Mesendoderm (in vitro differentiated cells): ENCODE results near the gene TEX52.
A peak's percentile ranks its signal among the peaks of the same experiment; 100 is the strongest.

ENCODE experiments used
- DNase-seq: peaks from one replicate; pipeline ENCODE4 v3.0.0; 2013
- H2AK5ac ChIP-seq: 2 replicates; pipeline ENCODE4 v1.6.1; 2013; ENCODE audit warnings: low read length, inconsistent platforms
- H2BK120ac ChIP-seq: 2 replicates; pipeline ENCODE4 v1.6.1; 2013; ENCODE audit warnings: low read depth, mild to moderate bottlenecking, low read length, moderate library complexity, mixed read lengths
- H2BK15ac ChIP-seq: replicated peaks from 2 replicates; pipeline ENCODE4 v1.6.1; 2013; ENCODE audit warnings: low read depth, mild to moderate bottlenecking, moderate library complexity
- H2BK5ac ChIP-seq: 2 replicates; pipeline ENCODE4 v1.6.1; 2013; ENCODE audit warnings: low read length, inconsistent platforms
- H3K18ac ChIP-seq: 2 replicates; pipeline ENCODE4 v1.6.1; 2013; ENCODE audit warnings: mild to moderate bottlenecking, low read length, mixed read lengths
- H3K23ac ChIP-seq: one replicate; pipeline ENCODE4 v1.6.1; 2013; ENCODE audit warnings: low read length
- H3K27ac ChIP-seq: 2 replicates; pipeline ENCODE4 v1.5.1; 2013; ENCODE audit warnings: low read depth, mild to moderate bottlenecking, inconsistent platforms, low read length, moderate library complexity
- H3K27me3 ChIP-seq: 2 replicates; pipeline ENCODE4 v1.6.1; 2013; ENCODE audit warnings: low read length, control low read depth, mild to moderate bottlenecking, inconsistent platforms; ENCODE audit not compliant: insufficient read depth, poor library complexity
- H3K36me3 ChIP-seq: 2 replicates; pipeline ENCODE4 v1.6.1; 2013; ENCODE audit warnings: low read length, inconsistent platforms; ENCODE audit not compliant: control insufficient read depth, insufficient read depth
- H3K4ac ChIP-seq: one replicate; pipeline ENCODE4 v1.6.1; 2013; ENCODE audit warnings: low read depth, mild to moderate bottlenecking, low read length, moderate library complexity
- H3K4me1 ChIP-seq: 2 replicates; pipeline ENCODE4 v1.6.1; 2013; ENCODE audit warnings: low read depth, low read length, inconsistent platforms; ENCODE audit not compliant: control insufficient read depth
- H3K4me2 ChIP-seq: 2 replicates; pipeline ENCODE4 v1.6.1; 2013; ENCODE audit warnings: low read length
- H3K4me3 ChIP-seq: 2 replicates; pipeline ENCODE4 v1.5.1; 2013; ENCODE audit warnings: mild to moderate bottlenecking, low read length
- H3K56ac ChIP-seq: one replicate; pipeline ENCODE4 v1.6.1; 2013; ENCODE audit warnings: low read length
- H3K79me1 ChIP-seq: 2 replicates; pipeline ENCODE4 v1.6.1; 2013; ENCODE audit warnings: low read length, inconsistent platforms
- H3K79me2 ChIP-seq: 2 replicates; pipeline ENCODE4 v1.6.1; 2013; ENCODE audit warnings: mild to moderate bottlenecking, low read length; ENCODE audit not compliant: control insufficient read depth, insufficient read depth
- H3K9ac ChIP-seq: 2 replicates; pipeline ENCODE4 v1.6.1; 2013; ENCODE audit warnings: low read length, inconsistent platforms
- H4K5ac ChIP-seq: one replicate; pipeline ENCODE4 v1.6.1; 2013; ENCODE audit warnings: low read length
- H4K8ac ChIP-seq: one replicate; pipeline ENCODE4 v1.6.1; 2013; ENCODE audit warnings: low read depth, mild to moderate bottlenecking, control low read depth, low read length, moderate library complexity
- WGBS: extraction: QIAGEN DNeasy Blood & Tissue Kit; methylation state at CpG from one replicate; pipeline ENCODE4 v1.1.7; 2013; ENCODE audit warnings: low lambda C conversion rate, missing lambda C conversion rate; ENCODE audit not compliant: insufficient coverage; ENCODE audit errors: extremely low coverage; 5-methylcytosine and 5-hydroxymethylcytosine counted together

The TEX52 gene

GRCh38 chr12:2813214-2814185, 43.3 kb downstream of the TEX52 start:
- Histone ChIP-seq H3K56ac (peak overlapping the region; percentile 83), H3K4me1 (no peaks in the 10 kb centered on the region), H3K36me3 (no peaks in the 10 kb centered on the region), H2BK15ac (no peak overlapping the region), H2AK5ac (no peak overlapping the region), H3K4me2 (peak overlapping the region; percentile 58), H3K4me3 (peak overlapping the region; percentile 20), H3K79me1 (peaks cover 2% of the 10 kb centered on the region), H3K18ac (no peak overlapping the region), H2BK5ac (no peak overlapping the region), H2BK120ac (no peak overlapping the region), H3K27ac (peak overlapping the region; percentile 40), H3K79me2 (peaks cover 11% of the 10 kb centered on the region), H3K4ac (no peak overlapping the region), H4K5ac (no peak overlapping the region), H4K8ac (no peak overlapping the region), H3K9ac (peak overlapping the region; percentile 95), H3K23ac (no peak overlapping the region), H3K27me3 (no peaks in the 10 kb centered on the region)
- DNase-seq: peak; percentile 85
- no CpG with 5 or more reads among the region's 10 CpGs for WGBS

GRCh38 chr12:2812290-2813213, 44.3 kb downstream of the TEX52 start, which contains the start of gene ITFG2:
TSS of gene ITFG2 (plus strand) at chr12:2812668. CDS start at chr12:2812761, 93 bp downstream.
- Histone ChIP-seq H3K27ac (peak within 1 kb of the TSS; percentile 80), H3K4me3 (peak within 1 kb of the TSS; percentile 81), H3K79me2 (peaks cover 11% of the 10 kb centered on the region), H3K9ac (peak within 1 kb of the TSS; percentile 95), H3K4me2 (peak within 1 kb of the TSS; percentile 58), H3K36me3 (no peaks in the 10 kb centered on the region), H4K8ac (no peak within 1 kb of the TSS), H2AK5ac (no peak within 1 kb of the TSS), H3K23ac (peak within 1 kb of the TSS; percentile 11), H3K79me1 (peaks cover 2% of the 10 kb centered on the region), H3K27me3 (no peaks in the 10 kb centered on the region), H4K5ac (no peak within 1 kb of the TSS), H3K18ac (no peak within 1 kb of the TSS), H2BK15ac (no peak within 1 kb of the TSS), H2BK120ac (no peak within 1 kb of the TSS), H3K56ac (peak within 1 kb of the TSS; percentile 99), H3K4ac (peak within 1 kb of the TSS; percentile 70), H3K4me1 (no peaks in the 10 kb centered on the region), H2BK5ac (peak within 1 kb of the TSS; percentile 87)
- WGBS: no CpG with 5 or more reads among the region's 48 CpGs
- DNase-seq: peak; percentile 100

GRCh38 chr12:2811801-2812200, 45.0 kb downstream of the TEX52 start:
- DNase-seq: no peak
- Histone ChIP-seq H4K5ac (no peak overlapping the region), H3K4me1 (no peaks in the 10 kb centered on the region), H2BK15ac (no peak overlapping the region), H3K56ac (no peak overlapping the region), H3K23ac (no peak overlapping the region), H3K4me2 (no peak overlapping the region), H3K4ac (no peak overlapping the region), H3K4me3 (no peak overlapping the region), H3K18ac (no peak overlapping the region), H3K79me2 (peaks cover 11% of the 10 kb centered on the region), H2BK5ac (no peak overlapping the region), H3K27ac (no peak overlapping the region), H3K9ac (no peak overlapping the region), H3K79me1 (no peaks in the 10 kb centered on the region), H2AK5ac (no peak overlapping the region), H4K8ac (no peak overlapping the region), H2BK120ac (no peak overlapping the region), H3K36me3 (no peaks in the 10 kb centered on the region), H3K27me3 (no peaks in the 10 kb centered on the region)
- no CpG with 5 or more reads among the region's 5 CpGs for whole genome bisulfite sequencing

GRCh38 chr12:2806700-2807099, 50.1 kb downstream of the TEX52 start:
- H2BK120ac ChIP-seq: no peak overlapping the region
- H3K27ac ChIP-seq: no peak overlapping the region
- peaks cover 16% of the 10 kb centered on the region for H3K36me3 ChIP-seq
- H3K79me1 ChIP-seq: no peaks in the 10 kb centered on the region
- no CpG with 5 or more reads among the region's 6 CpGs for WGBS
- H3K23ac ChIP-seq: no peak overlapping the region
- no peaks in the 10 kb centered on the region for H3K4me1 ChIP-seq
- no peak for DNase-seq
- H3K9ac ChIP-seq: no peak overlapping the region
- no peaks in the 10 kb centered on the region for H3K79me2 ChIP-seq
- no peak overlapping the region for H2BK5ac ChIP-seq
- H2AK5ac ChIP-seq: no peak overlapping the region
- no peak overlapping the region for H4K8ac ChIP-seq
- H3K18ac ChIP-seq: no peak overlapping the region
- H4K5ac ChIP-seq: no peak overlapping the region
- H2BK15ac ChIP-seq: no peak overlapping the region
- H3K4me2 ChIP-seq: no peak overlapping the region
- no peaks in the 10 kb centered on the region for H3K27me3 ChIP-seq
- H3K56ac ChIP-seq: no peak overlapping the region
- no peak overlapping the region for H3K4me3 ChIP-seq
- H3K4ac ChIP-seq: no peak overlapping the region

- H3K27ac ChIP-seq: no peak overlapping the region
- no peak overlapping the region for H4K8ac ChIP-seq
- H2BK15ac ChIP-seq: no peak overlapping the region
- no peak overlapping the region for H3K4me2 ChIP-seq
- WGBS: no CpG with 5 or more reads among the region's 2 CpGs
- H3K23ac ChIP-seq: no peak overlapping the region
- no peak overlapping the region for H3K4me3 ChIP-seq
- H3K9ac ChIP-seq: no peak overlapping the region
- H3K79me2 ChIP-seq: no peaks in the 10 kb centered on the region
- H4K5ac ChIP-seq: no peak overlapping the region
- H2AK5ac ChIP-seq: no peak overlapping the region
- no peaks in the 10 kb centered on the region for H3K4me1 ChIP-seq
- H3K27me3 ChIP-seq: no peaks in the 10 kb centered on the region
- no peak overlapping the region for H3K56ac ChIP-seq
- H3K36me3 ChIP-seq: peaks cover 28% of the 10 kb centered on the region
- no peaks in the 10 kb centered on the region for H3K79me1 ChIP-seq
- no peak overlapping the region for H2BK5ac ChIP-seq
- no peak overlapping the region for H3K18ac ChIP-seq
- H2BK120ac ChIP-seq: no peak overlapping the region
- no peak for DNase-seq
- H3K4ac ChIP-seq: no peak overlapping the region
These were observed 51.7 kb downstream of the TEX52 start for GRCh38 chr12:2805143-2805520.
